Activated CD4-positive, alpha-beta memory T cell treated with anti-CD3 and anti-CD28 coated beads for 36 hours (primary cell): ENCODE data around the gene ZNF568. TPM values are rescaled to one million over a fixed set of nuclear protein-coding genes. Genes with fewer than 3 reads are reported as not detected.
A peak's percentile ranks its signal among the peaks of the same experiment; 100 is the strongest.

Experiments used
- CTCF ChIA-PET: fragments of 350-600 bp; sonication (Branson Sonifier 250); formaldehyde crosslinking; loops from one replicate; lab custom pipeline; 2021; ENCODE audit warnings: antibody characterized with exemption, inconsistent platforms; lab: Charles Lee
- POLR2A ChIA-PET: fragments of 350-600 bp; sonication (Branson Sonifier 250); formaldehyde crosslinking; loops from one replicate; lab custom pipeline; 2021; ENCODE audit warnings: antibody characterized with exemption; lab: Charles Lee
- DNase-seq: peaks from one replicate; pipeline ENCODE4 v3.0.0-alpha.2; 2020
- H3K27ac Mint-ChIP-seq: one replicate; pipeline ENCODE4 v1.8.0; 2021; ENCODE audit warnings: mixed read lengths
- H3K27me3 Mint-ChIP-seq: one replicate; pipeline ENCODE4 v1.8.0; 2021; ENCODE audit warnings: mixed read lengths
- H3K36me3 Mint-ChIP-seq: one replicate; pipeline ENCODE4 v1.8.0; 2021; ENCODE audit warnings: mixed read lengths
- H3K4me1 Mint-ChIP-seq: one replicate; pipeline ENCODE4 v1.8.0; 2021; ENCODE audit warnings: low read depth, mixed read lengths
- H3K4me3 Mint-ChIP-seq: one replicate; pipeline ENCODE4 v1.8.0; 2021; ENCODE audit warnings: mild to moderate bottlenecking, mixed read lengths
- H3K9me3 Mint-ChIP-seq: one replicate; pipeline ENCODE4 v1.8.0; 2021; ENCODE audit warnings: mixed read lengths
- intact Hi-C: fragments of 100-400 bp; cut with micrococcal nuclease; formaldehyde crosslinking; loops from one replicate; pipeline ENCODE4 v1.15.1; 2023
- total RNA-seq, 2 experiments: library from RNA; stranded (reverse); gene quantifications; one replicate each; pipeline ENCODE4 v1.2.3, GENCODE V29; 2021

The ZNF568 gene
- total RNA-seq, 2 experiments from 2014 or later: 4.8 to 6.3 TPM

DNA sequence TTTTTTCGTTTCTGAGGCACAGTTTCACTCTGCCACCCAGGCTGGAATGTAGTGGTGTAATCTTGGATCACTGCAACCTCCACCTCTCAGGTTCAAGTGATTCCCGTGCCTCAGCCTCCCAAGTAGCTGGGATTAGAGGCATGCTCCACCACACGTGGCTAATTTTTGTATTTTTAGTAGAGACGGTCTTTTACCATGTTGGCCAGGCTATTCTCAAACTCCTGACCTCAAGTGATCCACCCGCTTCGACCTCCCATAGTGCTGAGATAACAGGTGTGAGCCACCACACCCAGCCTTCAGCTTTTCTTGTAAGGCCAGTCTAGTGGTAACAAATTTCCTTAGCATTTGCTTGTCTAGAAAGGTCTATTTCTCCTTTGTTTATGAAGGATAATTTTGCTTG lies 46.2 kb downstream of the ZNF568 start:
- Mint-ChIP-seq H3K27ac (no peak overlapping the region), H3K4me3 (no peak overlapping the region), H3K27me3 (no peaks in the 10 kb centered on the region), H3K4me1 (no peaks in the 10 kb centered on the region), H3K36me3 (peaks cover 27% of the 10 kb centered on the region), H3K9me3 (peaks cover 47% of the 10 kb centered on the region)
- POLR2A ChIA-PET: no interaction called here
- no peak for DNase-seq
- intact Hi-C loops: no loop called here
- CTCF ChIA-PET: no interaction called here

DNA sequence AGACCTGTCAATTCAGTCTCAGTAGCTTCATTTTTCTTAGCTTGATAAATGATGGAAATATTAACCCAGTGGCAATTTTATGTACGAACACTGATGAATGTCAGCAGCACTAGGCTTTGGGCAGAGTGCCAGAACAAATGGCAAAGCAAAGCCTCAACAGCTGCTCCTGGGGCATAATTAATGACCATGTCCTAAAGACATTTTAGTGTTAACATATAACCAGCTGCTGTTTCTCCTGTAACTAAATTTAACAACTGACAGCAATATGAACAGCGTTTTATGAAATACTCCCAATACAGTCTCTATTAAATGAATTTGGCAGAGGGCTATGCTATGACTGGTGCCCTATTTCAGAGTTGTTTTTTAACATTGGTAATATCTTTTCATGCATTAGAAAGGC lies 47.1 kb downstream of the ZNF568 start:
- H3K27ac Mint-ChIP-seq: no peak overlapping the region

DNA sequence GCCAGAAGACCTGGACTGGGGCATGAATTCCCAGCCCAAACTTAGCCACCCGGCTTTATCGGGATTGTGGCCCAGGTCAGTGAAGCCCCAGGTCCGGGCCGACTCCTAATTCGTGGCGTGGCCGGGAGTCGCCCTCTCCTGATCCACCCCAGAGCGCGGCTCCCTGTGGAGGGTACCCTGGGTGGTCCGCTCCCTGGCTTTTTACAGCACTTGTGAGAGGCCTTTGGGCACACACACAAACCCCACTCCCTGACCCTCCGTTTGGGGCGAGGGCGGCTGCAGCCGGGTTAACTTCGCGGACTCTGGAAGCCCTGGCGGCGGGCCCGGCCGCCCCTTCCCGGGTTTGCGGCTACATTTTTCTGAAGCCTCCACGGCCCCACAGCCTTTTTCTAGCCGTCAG lies 56.4 kb downstream of the ZNF568 start:
- no peak for DNase-seq
- Mint-ChIP-seq H3K27ac (no peak overlapping the region), H3K4me1 (peaks cover 7% of the 10 kb centered on the region), H3K27me3 (no peaks in the 10 kb centered on the region), H3K36me3 (peaks cover 15% of the 10 kb centered on the region), H3K4me3 (peak overlapping the region; percentile 89), H3K9me3 (peaks cover 4% of the 10 kb centered on the region)
- intact Hi-C loops: loop anchor here (2.0 to 5.0 kb wide), 6 partner anchors 106 to 622 kb away; partner anchors contain the start of genes ZNF420, ZNF527, ZNF540 and ZNF571
- POLR2A ChIA-PET: interaction anchor here (0.8 kb wide), 1 partner anchor 135 kb away, joined by 3 read pairs; no protein-coding TSS in a partner anchor
- CTCF ChIA-PET: interaction anchor here (0.7 to 1.2 kb wide), 11 partner anchors 8 to 621 kb away, joined by 3 to 6 read pairs (median 3); partner anchors contain the start of genes ZNF345, ZNF383, ZNF570 and ZNF793

More for the DNA sequence above, 47.1 kb downstream of the ZNF568 start:
- no peak for DNase-seq
- Mint-ChIP-seq H3K9me3 (peaks cover 42% of the 10 kb centered on the region), H3K4me3 (no peak overlapping the region), H3K27me3 (no peaks in the 10 kb centered on the region), H3K36me3 (peaks cover 25% of the 10 kb centered on the region), H3K4me1 (no peaks in the 10 kb centered on the region)
- ChIA-PET CTCF (no interaction called here), POLR2A (no interaction called here)
- intact Hi-C loops: no loop called here

DNA sequence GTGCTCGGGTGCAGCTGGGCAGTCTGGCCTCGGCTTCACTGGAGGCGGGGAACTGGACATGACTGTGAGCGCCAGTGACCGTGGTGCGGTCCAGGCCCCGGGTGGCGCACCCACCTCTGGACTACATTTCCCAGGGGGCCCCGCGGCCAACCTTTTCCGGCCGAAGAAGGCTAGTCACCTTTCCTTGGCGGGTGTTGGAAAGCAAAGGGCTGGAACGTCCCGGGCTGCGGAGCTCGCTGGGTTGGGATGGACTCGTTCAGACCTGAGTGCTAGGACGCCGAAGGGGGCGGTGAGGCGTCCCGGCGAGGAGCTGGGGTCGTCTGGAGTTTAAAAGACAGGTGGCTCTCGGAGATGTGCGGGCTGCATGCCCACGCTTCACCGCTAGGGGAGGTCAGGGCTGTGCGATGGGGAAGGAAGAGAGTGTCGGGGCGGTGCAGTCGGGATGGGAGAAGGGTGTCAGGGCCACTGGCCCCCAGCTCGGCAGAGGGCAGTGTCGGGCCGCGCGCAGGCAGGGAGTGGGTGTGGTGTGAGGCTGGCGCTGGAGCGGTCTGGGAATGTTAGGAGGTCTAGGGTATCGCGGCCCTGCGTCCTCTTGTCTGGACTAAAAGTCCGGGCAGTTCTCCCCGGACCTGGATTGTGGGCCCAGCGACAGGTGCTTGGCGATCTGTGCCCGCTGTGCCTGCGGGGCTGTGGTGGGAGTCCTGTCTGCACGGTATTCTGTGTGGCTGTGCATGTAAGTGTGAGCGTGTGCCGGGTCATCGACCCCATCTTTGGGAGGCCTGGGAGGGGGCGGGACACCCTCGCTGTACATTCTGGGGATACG lies 57.1 kb downstream of the ZNF568 start:
- Mint-ChIP-seq H3K36me3 (peaks cover 22% of the 10 kb centered on the region), H3K27me3 (no peaks in the 10 kb centered on the region), H3K9me3 (peaks cover 3% of the 10 kb centered on the region), H3K27ac (peak overlapping the region; percentile 95), H3K4me1 (peaks cover 7% of the 10 kb centered on the region), H3K4me3 (peak overlapping the region; percentile 89)
- POLR2A ChIA-PET: interaction anchor here (0.8 kb wide), 1 partner anchor 136 kb away, joined by 3 read pairs; no protein-coding TSS in a partner anchor
- CTCF ChIA-PET: interaction anchor here (0.6 to 1.2 kb wide), 13 partner anchors 9 to 959 kb away, joined by 3 to 6 read pairs (median 3); partner anchors contain the start of genes ALKBH6, ZNF345, ZNF383 and ZNF570
- intact Hi-C loops: loop anchor here (1.0 to 5.0 kb wide), 8 partner anchors 106 to 622 kb away; partner anchors contain the start of genes ZNF420, ZNF527, ZNF540 and ZNF569
- peak; percentile 91 for DNase-seq

DNA sequence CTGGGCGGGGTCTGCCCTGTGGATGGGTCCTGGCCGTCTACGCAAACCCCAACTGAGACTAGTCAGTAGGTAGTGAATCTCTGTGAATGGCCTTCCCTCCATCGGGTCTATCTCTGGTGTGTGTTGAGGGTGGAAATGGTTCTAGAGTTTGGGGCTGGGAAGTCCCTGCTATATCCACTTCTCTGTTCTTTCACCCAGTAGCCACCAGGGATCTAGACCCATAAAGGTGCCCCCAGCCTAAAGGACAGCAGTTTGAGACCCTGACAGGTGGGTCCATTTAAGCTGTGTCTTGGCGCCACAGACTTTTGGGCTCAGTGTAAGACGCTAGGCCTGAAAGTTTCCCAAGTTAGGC lies 57.7 kb downstream of the ZNF568 start:
- POLR2A ChIA-PET: no interaction called here
- DNase-seq: no peak
- H3K36me3 Mint-ChIP-seq: peaks cover 27% of the 10 kb centered on the region

DNA sequence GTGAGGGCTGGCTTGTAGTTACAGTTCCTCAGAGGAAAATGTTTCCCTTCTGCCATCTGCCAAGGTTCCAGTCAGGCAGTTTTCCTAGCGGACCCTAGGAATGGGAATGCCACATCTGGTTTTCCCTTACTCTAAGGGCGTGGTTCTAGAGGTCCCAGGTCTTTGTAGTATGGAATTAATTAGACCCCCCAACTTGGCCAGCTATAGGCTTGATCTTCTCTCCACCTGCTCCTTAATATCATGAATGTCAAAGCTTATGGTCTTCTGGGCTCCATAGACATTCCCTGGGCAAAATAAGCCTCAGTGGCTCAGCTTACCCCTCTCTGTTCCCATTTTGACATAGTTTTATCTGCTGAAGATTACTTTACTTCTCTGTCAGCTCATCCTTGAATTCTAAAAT lies 70.0 kb downstream of the ZNF568 start:
- Mint-ChIP-seq H3K4me1 (no peaks in the 10 kb centered on the region), H3K9me3 (peaks cover 58% of the 10 kb centered on the region), H3K27ac (no peak overlapping the region), H3K4me3 (no peak overlapping the region), H3K36me3 (peaks cover 74% of the 10 kb centered on the region), H3K27me3 (no peaks in the 10 kb centered on the region)
- CTCF ChIA-PET: no interaction called here
- no peak for DNase-seq
- intact Hi-C loops: no loop called here
- POLR2A ChIA-PET: no interaction called here

More for the DNA sequence above, 57.7 kb downstream of the ZNF568 start:
- intact Hi-C loops: loop anchor here (1.0 to 5.0 kb wide), 8 partner anchors 105 to 621 kb away; partner anchors contain the start of genes ZNF420, ZNF527, ZNF540 and ZNF569
- Mint-ChIP-seq H3K9me3 (peaks cover 3% of the 10 kb centered on the region), H3K27me3 (no peaks in the 10 kb centered on the region), H3K4me1 (peaks cover 7% of the 10 kb centered on the region), H3K4me3 (peak overlapping the region; percentile 89), H3K27ac (no peak overlapping the region)
- CTCF ChIA-PET: interaction anchor here (0.6 to 1.2 kb wide), 4 partner anchors 112 to 960 kb away, joined by 3 to 6 read pairs (median 4); partner anchors contain the start of genes ALKBH6 and ZNF793

DNA sequence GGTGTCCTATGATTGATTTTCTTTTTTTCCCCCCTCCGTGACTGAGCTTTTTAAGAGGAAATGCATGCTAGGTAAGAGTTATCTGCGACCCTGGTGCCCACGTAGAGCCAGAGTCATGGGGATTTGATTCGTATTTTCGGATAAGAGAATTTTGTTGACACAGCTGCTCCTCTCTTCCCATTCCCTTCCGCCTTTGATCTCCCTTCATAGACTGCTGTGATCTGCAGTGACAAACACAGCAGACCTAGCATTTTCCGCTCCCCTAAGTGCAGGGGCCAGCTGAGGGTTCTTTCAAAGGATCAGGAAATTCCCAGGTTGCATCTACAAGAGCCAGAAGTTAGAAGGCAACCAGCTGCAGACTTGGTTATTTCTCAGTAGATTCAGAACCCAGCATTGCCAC lies 70.5 kb downstream of the ZNF568 start:
- ChIA-PET POLR2A (no interaction called here), CTCF (no interaction called here)
- H3K4me3 Mint-ChIP-seq: no peak overlapping the region
- intact Hi-C loops: no loop called here
- H3K27ac Mint-ChIP-seq: no peak overlapping the region
- peaks cover 62% of the 10 kb centered on the region for H3K9me3 Mint-ChIP-seq
- H3K4me1 Mint-ChIP-seq: no peaks in the 10 kb centered on the region
- no peaks in the 10 kb centered on the region for H3K27me3 Mint-ChIP-seq
- DNase-seq: no peak
- peaks cover 75% of the 10 kb centered on the region for H3K36me3 Mint-ChIP-seq

DNA sequence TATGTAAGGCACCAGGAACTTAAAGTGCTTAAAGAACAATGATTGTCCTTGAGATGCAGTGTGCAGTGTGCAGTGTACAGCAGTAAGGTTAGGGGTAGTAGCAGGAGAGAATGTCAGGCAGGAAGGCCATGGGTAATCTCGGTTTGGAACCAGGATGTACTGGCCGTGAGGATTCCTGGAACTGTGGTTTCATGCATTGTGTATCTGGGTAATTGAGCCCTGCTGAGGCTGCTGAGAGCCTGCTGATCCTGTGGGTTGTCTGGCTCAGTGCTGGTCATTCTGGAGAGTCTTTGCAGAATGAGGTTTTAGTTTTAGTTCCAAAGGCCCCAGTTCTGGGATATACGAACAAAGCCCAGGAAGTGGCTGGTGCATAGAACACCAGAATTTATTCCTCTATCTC lies 71.0 kb downstream of the ZNF568 start:
- no peak overlapping the region for H3K4me3 Mint-ChIP-seq
- no peaks in the 10 kb centered on the region for H3K4me1 Mint-ChIP-seq
- ChIA-PET POLR2A (no interaction called here), CTCF (no interaction called here)
- H3K27me3 Mint-ChIP-seq: no peaks in the 10 kb centered on the region
- H3K27ac Mint-ChIP-seq: no peak overlapping the region
- H3K9me3 Mint-ChIP-seq: peaks cover 63% of the 10 kb centered on the region
- intact Hi-C loops: no loop called here
- no peak for DNase-seq
- H3K36me3 Mint-ChIP-seq: peaks cover 77% of the 10 kb centered on the region

DNA sequence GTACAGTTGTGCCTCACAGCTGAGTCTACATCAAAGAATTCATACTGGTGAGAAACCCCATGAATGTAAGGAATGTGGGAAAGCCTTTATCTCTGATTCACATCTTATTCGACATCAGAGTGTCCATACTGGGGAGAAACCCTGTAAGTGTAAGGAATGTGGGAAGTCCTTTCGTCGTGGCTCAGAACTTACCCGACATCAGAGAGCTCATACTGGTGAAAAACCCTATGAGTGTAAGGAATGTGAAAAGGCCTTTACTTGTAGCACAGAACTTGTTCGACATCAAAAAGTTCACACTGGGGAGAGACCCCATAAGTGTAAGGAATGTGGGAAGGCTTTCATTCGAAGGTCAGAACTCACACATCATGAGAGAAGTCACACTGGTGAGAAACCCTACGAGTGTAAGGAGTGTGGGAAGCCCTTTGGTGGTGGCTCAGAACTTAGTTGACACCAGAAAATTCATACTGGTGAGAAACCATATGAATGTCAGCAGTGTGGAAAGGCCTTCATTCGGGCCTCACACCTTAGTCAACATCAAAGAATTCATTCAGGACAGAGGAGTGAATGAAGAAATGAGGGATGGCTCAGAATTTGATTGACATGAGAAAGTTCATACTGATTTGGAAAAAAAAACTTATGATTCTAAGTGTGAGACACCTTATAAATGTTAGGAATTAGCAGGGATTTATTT lies 81.2 kb downstream of the ZNF568 start:
- H3K36me3 Mint-ChIP-seq: peaks cover 60% of the 10 kb centered on the region
- no peak overlapping the region for H3K27ac Mint-ChIP-seq
- no peak for DNase-seq
- ChIA-PET POLR2A (no interaction called here), CTCF (no interaction called here)
- no peak overlapping the region for H3K4me3 Mint-ChIP-seq
- H3K4me1 Mint-ChIP-seq: no peaks in the 10 kb centered on the region
- H3K27me3 Mint-ChIP-seq: no peaks in the 10 kb centered on the region
- H3K9me3 Mint-ChIP-seq: peaks cover 71% of the 10 kb centered on the region
- intact Hi-C loops: no loop called here

DNA sequence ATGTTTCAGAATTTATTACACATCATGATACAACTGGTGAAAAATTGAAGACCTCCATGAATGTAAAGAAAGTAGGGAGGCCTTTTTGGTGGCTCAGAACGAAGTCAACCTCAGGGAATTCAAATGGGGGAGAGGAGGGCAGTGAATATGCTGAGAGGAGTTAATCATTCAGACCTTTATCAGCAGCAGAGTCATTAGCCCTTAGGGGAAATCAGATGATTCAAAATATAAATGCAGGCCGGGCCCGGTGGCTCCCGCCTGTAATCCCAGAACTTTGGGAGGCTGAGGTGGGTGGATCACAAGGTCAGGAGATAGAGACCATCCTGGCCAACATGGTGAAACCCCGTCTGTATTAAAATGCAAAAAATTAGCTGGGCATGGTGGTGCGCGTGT lies 81.7 kb downstream of the ZNF568 start:
- intact Hi-C loops: no loop called here
- POLR2A ChIA-PET: no interaction called here
- Mint-ChIP-seq H3K27ac (no peak overlapping the region), H3K4me1 (no peaks in the 10 kb centered on the region), H3K27me3 (no peaks in the 10 kb centered on the region), H3K9me3 (peaks cover 69% of the 10 kb centered on the region), H3K4me3 (no peak overlapping the region), H3K36me3 (peaks cover 54% of the 10 kb centered on the region)
- CTCF ChIA-PET: no interaction called here
- DNase-seq: no peak

DNA sequence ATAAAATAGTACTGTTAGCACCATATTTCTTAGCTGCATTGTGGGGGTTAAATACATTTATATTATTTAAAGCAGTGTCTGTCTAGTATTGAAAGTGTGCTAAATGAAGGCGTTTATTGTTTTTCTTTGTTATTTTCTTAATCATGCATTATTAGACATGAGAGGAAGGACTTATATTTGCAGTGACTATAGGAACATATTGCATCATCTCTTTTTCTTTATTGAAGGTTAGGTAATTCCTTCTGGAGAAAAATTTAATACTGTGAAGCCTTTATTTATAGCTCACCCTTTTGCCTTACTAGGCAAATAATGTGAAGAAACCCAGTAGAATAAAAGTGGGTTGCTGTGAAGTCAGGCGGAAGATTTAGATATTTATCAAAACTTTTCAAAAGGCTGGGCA lies 83.2 kb downstream of the ZNF568 start:
- DNase-seq: no peak
- H3K36me3 Mint-ChIP-seq: peaks cover 44% of the 10 kb centered on the region
- no peak overlapping the region for H3K4me3 Mint-ChIP-seq
- intact Hi-C loops: no loop called here
- H3K9me3 Mint-ChIP-seq: peaks cover 62% of the 10 kb centered on the region
- no peak overlapping the region for H3K27ac Mint-ChIP-seq
- POLR2A ChIA-PET: interaction anchor here (0.6 kb wide), 1 partner anchor 531 kb away, joined by 3 read pairs; no protein-coding TSS in a partner anchor
- H3K4me1 Mint-ChIP-seq: no peaks in the 10 kb centered on the region
- CTCF ChIA-PET: no interaction called here
- no peaks in the 10 kb centered on the region for H3K27me3 Mint-ChIP-seq
